Panc1 (cell line): ENCODE data around the gene S100P. TPM values are rescaled to one million over a fixed set of nuclear protein-coding genes. Genes with fewer than 3 reads are reported as not detected.

Experiments
- ATAC-seq: fragments of 200-7000 bp; cut with Tn5 transposase; 2 replicates; pipeline ENCODE4 v1.9.1; 2020; ENCODE audit warnings: mild to moderate bottlenecking, moderate library complexity
- BruUV-seq: library from RNA; stranded (reverse); fragments of 400-500 nt; replicated peaks from 2 replicates; lab custom pipeline; 2021; lab: Mats Ljungman, UMichigan
- CTCF ChIA-PET: fragments of 300-600 bp; sonication (Branson Sonifier 250); formaldehyde crosslinking; loops from one replicate; lab custom pipeline; 2022; ENCODE audit warnings: antibody characterized with exemption; lab: Charles Lee
- POLR2A ChIA-PET: fragments of 300-600 bp; sonication (Branson Sonifier 250); formaldehyde crosslinking; loops from one replicate; lab custom pipeline; 2022; ENCODE audit warnings: antibody characterized with exemption; lab: Charles Lee
- DNase-seq: peaks from one replicate; pipeline ENCODE4 v3.0.0-alpha.2; 2010; ENCODE audit warnings: low read depth, low spot score
- H3K27ac ChIP-seq: 2 replicates; pipeline ENCODE4 v1.5.1; 2011; ENCODE audit warnings: mild to moderate bottlenecking, low read length, inconsistent platforms
- H3K27me3 ChIP-seq: fragments of 200-500 bp; sonication (Bioruptor generic); 2 replicates; pipeline ENCODE4 v1.6.0; 2014; ENCODE audit warnings: low read length, inconsistent platforms; ENCODE audit not compliant: control insufficient read depth, insufficient read depth
- H3K36me3 ChIP-seq: fragments of 200-500 bp; sonication (Bioruptor generic); 2 replicates; pipeline ENCODE4 v1.5.1; 2014; ENCODE audit warnings: inconsistent platforms, mild to moderate bottlenecking, low read length, moderate library complexity; ENCODE audit not compliant: control insufficient read depth, insufficient read depth
- H3K4me1 ChIP-seq: 2 replicates; pipeline ENCODE4 v1.5.1; 2011; ENCODE audit warnings: inconsistent platforms, mild to moderate bottlenecking, low read length, moderate library complexity; ENCODE audit not compliant: control insufficient read depth, insufficient read depth
- H3K4me3 ChIP-seq, 2 experiments: 2 replicates each; pipeline ENCODE4 v1.5.1; 2011 to 2012; ENCODE audit warnings: low read depth in 2 of 2, low read length in 2 of 2, mild to moderate bottlenecking in 2 of 2, inconsistent platforms in 1 of 2, moderate library complexity in 1 of 2
- H3K9me3 ChIP-seq: fragments of 200-500 bp; sonication (Bioruptor generic); 2 replicates; pipeline ENCODE4 v1.5.1; 2014; ENCODE audit warnings: low read depth, mild to moderate bottlenecking, inconsistent platforms, low read length, moderate library complexity; ENCODE audit not compliant: control insufficient read depth, insufficient read depth
- CTCF ChIP-seq: fragments of 450-650 bp; IDR thresholded peaks from 2 replicates; pipeline ENCODE4 v1.5.1; 2017; ENCODE audit warnings: mild to moderate bottlenecking
- POLR2AphosphoS5 ChIP-seq: IDR thresholded peaks from 2 replicates; pipeline ENCODE4 v1.6.1; 2012; ENCODE audit warnings: mild to moderate bottlenecking, low read depth, low read length, moderate library complexity
- REST ChIP-seq, 2 experiments: IDR thresholded peaks; 2 replicates each; pipeline ENCODE4 v1.6.1; 2011 to 2012; ENCODE audit warnings: low read depth in 2 of 2, control low read depth in 1 of 2, low read length in 1 of 2, mild to moderate bottlenecking in 1 of 2, moderate library complexity in 1 of 2; ENCODE audit not compliant: insufficient read depth in 1 of 2
- SIN3A ChIP-seq: IDR thresholded peaks from 2 replicates; pipeline ENCODE4 v1.6.1; 2012; ENCODE audit warnings: low read depth, mild to moderate bottlenecking, low read length, moderate library complexity, borderline replicate concordance; ENCODE audit not compliant: insufficient read depth
- TCF7L2 ChIP-seq: IDR thresholded peaks from 2 replicates; pipeline ENCODE4 v1.6.1; 2011; ENCODE audit warnings: mild to moderate bottlenecking, low read depth, low read length, inconsistent platforms
- in situ Hi-C: cut with HindIII; loops from 2 replicates; pipeline ENCODE4 v1.10.0; 2016; ENCODE audit warnings: low sequenced_read_pairs, low pct_unique_long_range_greater_than_20kb
- intact Hi-C: fragments of 100-400 bp; cut with micrococcal nuclease; formaldehyde crosslinking; loops from one replicate; pipeline ENCODE4 v1.10.0; 2022; ENCODE audit not compliant: unreplicated experiment
- total RNA-seq: library from RNA; stranded (reverse); gene quantifications from one replicate; pipeline ENCODE4 v1.2.1, GENCODE V29; 2021; ENCODE audit not compliant: unreplicated experiment

Gene S100P
- total RNA-seq, 1 experiment from 2014 or later = 2.3 TPM

GRCh38 chr4:6659897-6660296 lies 33.8 kb upstream of the S100P start:
- DNase-seq (no peak), ATAC-seq (no peak)
- BruUV-seq = no TSS peak
- in situ Hi-C loops = no loop called here
- Histone ChIP-seq H3K4me3 (no peak overlapping the region), H3K36me3 (no peaks in the 10 kb centered on the region), H3K27me3 (no peaks in the 10 kb centered on the region), H3K4me1 (no peaks in the 10 kb centered on the region; the same call in 1 of the 2 replicates), H3K9me3 (no peaks in the 10 kb centered on the region), H3K27ac (no peak overlapping the region)
- intact Hi-C loops = no loop called here
- TF ChIP-seq CTCF = no peak
- CTCF ChIA-PET = no interaction called here
- POLR2A ChIA-PET = no interaction called here

GRCh38 chr4:6660430-6660829 lies 33.2 kb upstream of the S100P start:
- intact Hi-C loops (no loop called here), in situ Hi-C loops (no loop called here)
- CTCF ChIA-PET = no interaction called here

More at GRCh38 chr4:6660430-6660829, 33.2 kb upstream of the S100P start:
- no peaks in the 10 kb centered on the region; the same call in 1 of the 2 replicates for H3K4me1 ChIP-seq
- H3K27me3 ChIP-seq = no peaks in the 10 kb centered on the region
- DNase-seq = no peak
- no peaks in the 10 kb centered on the region for H3K36me3 ChIP-seq
- TF ChIP-seq CTCF (no peak), TCF7L2 (no peak), SIN3A (no peak), REST (IDR thresholded peaks at IDR 0.05; ENCODE audit: insufficient read depth in 1 of 2, low read depth in 2 of 2, low read length in 1 of 2) (no peak), POLR2AphosphoS5 (no peak)
- no peak for ATAC-seq
- no TSS peak for BruUV-seq
- H3K27ac ChIP-seq = no peak overlapping the region
- H3K9me3 ChIP-seq = no peaks in the 10 kb centered on the region
- H3K4me3 ChIP-seq = no peak overlapping the region
- POLR2A ChIA-PET = no interaction called here
